ENCODE measurements around the gene MAGI2.

Gene MAGI2

DNA sequence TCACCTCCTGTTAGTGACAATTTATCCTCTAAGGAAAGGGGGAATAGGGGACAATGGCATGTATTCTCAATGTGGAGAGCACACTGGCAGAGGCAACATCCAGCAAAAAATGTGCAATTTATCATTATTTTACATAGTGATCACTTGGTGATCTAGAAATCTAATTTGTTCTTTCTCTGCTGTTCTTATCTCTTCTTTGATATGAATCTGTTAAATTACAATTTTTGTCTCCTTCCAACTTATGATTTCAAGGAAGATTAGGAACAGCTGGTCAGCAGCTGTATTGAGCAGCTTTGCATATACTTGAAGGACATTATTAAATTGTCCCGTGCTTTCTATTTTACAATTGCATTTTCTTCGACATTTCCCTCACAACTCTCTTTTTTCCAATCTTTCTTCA is 213.1 kb downstream of the MAGI2 start:
- no peak for DNase-seq

DNA sequence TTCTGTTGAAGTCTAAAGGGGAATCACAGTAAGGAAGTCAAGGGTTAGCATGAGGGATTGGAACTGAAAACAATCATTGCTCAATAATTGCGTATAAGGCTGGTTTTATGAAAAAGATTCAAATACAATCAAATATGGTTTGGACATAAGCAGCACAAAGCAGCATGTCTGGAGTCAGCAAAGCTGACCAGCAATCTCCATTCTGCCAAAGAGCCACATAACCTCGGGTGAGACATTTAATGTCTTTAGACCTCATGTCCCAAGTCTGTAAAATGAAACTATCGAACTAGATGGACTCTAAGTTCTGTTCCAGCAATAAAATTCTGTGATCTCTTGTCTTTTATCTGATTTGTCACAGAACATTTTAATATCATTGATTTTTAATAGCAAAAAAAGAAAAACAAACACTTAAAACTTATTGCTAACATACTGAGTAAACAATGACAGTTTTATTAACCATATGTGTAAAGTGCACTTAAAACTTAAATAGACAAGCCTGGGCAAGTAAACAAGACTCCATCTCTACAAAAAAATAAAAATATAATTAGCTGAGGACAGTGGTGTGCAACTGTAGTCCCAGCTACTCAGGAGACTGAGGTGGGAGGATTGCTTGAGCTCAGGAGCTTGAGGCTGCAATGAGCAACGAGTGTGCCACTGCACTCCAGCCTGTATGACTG is 217.0 kb downstream of the MAGI2 start:
- DNase-seq: no peak

DNA sequence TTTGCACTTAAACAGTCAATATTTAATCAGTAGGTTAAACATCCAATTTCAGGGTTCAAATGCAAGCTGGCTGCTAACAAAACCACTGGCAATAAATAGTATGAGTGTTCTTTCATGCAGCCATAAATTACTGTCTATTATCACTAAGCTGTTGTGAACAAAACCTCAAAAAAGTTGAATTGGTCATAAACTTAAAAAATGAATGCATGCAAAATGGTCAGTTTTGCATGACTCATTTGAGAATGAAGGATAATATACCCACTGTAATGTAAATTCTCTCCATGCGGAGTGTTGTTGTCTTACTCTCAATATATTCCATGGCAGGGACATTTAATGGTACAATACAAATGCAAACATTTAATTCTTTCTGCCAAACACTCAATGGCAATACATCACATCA is 226.4 kb downstream of the MAGI2 start:
- DNase-seq: no peak

DNA sequence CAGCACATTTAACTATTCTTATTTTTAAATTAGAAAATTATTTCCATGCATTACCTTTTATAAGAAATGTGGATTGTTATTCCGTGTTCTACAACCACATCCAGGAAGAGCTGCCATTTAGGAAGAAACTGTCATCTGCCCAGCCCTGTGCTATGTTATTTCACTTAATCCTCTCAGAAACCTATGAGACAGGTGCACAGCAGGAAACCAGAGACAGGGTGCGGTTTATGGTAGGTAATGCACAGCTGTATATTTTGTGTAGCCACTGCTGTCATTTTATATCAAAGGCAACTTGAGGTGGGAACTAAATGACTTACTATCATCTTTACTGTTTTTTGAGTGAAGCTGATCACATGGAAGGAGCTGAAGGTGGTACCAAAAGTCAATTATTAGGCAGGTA is 232.3 kb downstream of the MAGI2 start:
- DNase-seq: no peak

DNA sequence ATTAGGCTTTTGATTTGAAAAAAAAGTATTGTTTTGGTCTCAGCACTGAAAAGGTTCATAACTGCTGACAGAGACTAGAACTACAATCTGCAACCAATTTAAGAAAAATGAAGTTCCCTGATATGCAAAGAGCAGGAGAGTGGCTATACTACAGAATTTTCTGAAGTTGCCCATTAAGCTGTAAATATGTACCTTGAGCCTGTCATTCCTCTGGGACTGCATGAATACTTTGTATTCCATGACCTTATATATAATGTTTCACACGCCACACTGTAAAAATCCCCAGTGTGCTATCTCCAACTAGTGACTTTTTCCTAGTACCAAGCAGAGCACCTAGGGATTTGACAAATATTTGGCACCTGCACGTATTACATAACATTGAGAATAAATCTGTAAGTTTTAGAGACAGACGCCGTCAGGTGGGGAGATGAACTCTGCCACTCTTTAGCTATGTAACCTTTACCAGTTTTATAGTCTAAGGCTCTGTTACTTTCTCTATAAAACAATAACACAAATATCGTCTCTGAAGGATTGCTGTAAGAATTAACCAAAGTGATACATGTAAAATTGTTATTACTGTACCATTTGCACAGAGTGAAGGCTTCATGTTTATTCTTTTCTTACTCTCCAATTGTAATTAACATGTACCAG is 235.4 kb downstream of the MAGI2 start:
- no peak for DNase-seq

DNA sequence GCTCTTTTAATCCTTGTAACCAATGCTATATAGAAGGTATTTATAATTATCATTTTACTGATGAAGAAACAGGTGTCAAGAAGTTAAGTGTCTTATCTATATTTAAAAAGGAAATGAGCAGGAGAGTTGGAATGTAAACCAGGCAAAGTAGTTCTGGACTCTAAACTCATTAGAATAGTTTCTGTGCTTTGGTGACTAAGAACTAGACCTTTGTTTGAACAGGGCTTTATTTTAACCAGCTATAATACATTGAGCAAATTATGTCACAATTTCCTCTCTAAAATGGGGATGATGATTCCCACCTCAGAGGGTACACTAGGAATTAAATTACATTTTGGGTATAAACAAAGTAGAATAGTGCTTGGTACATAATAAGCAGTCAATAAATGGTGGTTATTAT is 236.0 kb downstream of the MAGI2 start:
- no peak for DNase-seq

DNA sequence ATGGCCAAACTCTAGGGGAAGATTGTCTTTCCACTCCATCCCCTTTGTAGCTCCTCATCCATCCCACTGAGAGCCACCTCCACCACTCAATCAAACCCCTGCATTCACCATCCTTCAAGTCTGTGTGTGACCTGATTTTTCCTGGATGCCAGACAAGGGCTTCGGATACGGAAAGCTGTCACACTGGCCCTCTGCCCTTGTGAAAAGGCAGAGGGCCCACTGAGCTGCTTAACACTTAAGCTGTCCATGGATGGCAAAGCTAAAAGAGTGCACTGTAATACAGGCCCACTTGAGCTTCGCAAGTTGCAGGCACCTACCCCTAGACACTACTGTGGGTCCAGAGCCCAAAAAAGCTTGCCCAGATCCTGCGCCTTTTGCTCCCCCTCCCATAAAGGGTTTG is 237.2 kb downstream of the MAGI2 start:
- DNase-seq: no peak

DNA sequence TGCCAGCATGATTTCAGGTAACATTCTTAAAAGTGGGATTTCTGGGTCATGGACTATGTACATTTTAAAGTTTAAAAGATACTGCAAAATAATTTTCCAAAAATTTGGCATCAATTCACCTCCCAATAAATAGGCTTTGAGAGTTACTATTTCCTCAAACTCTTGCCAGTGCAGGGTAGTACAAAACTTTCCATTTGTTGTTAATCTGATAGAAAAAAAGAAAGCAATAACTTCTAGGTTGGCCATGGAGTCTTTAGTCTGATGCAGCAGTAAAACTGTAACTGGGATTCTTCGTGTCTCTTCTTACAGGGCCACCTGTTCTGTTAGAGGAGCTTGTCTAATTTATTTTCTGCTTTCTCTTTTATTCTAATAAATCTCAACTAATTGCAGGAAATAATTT is 241.1 kb downstream of the MAGI2 start:
- no peak for DNase-seq

DNA sequence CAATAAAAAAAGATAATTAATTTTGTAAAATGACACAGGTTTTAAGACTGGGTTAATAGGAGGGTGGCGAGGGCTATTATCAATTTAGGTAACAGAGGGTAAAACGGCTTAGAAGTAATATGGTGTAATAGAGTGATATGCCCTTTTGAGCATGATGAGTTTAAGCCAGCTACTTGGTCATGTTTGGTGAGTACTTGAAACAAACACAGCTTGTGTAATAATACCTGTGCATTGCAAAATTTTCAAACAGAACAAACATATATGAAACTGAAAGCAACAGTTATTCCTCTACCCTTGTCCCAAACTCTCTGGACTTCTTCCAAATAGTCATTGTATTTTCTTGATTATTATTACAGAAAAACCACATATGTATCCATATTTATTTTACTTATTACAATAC is 241.7 kb downstream of the MAGI2 start:
- no peak for DNase-seq

DNA sequence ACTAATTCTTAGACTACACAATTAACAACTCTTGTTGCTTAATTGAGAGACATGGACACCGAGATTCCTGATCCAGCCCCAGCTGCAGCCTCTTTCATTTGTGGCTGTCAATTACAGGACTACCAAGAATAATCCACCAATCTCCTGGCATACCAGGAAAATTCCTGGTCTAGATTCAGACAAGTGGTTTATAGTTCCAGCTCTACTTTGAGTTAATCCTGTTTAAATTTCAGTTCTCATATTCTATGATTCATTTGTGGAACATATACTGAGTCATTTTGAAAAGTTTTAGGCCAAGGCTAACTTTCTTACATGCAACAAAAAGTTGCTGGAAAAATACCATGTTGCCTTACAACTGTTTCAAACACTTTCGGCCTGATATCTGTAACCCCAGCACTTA is 253.5 kb downstream of the MAGI2 start:
- DNase-seq: no peak

DNA sequence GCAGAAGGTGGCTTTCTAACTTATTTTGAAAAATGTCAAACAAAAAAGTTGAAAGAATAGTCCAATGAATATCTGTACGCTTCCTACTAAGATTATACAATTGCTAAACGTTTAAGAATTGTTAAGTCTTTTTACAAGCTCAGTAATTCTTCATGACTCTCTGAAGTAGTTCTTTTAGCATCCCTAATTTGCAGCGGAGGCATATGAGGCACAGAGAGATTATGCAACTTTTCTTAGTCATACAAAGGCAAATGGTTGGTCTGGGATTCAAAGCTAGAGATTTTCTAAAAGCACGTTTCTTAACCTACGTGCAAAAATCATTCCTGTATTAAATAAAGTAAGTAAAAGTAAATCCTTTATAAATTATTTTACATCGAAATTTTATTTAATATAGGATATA is 254.2 kb downstream of the MAGI2 start:
- DNase-seq: no peak

DNA sequence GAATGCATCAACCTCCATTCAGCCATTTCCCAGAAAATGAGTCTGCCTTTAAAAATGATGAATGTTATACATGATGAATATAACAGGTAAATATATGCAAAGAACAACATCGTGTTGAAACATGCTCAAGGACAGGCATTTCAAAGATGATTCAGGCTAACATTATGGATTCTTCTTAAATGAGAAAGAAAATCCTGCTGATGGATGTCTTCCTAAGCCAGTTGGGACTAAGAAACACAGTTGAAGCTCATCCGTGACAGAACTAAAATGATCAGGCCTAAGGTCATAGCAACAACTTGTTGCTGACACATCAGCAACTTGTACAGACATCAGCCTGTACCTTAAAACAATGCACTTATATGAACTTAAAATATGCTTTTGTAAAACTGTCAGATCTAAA is 267.9 kb downstream of the MAGI2 start:
- DNase-seq: no peak

DNA sequence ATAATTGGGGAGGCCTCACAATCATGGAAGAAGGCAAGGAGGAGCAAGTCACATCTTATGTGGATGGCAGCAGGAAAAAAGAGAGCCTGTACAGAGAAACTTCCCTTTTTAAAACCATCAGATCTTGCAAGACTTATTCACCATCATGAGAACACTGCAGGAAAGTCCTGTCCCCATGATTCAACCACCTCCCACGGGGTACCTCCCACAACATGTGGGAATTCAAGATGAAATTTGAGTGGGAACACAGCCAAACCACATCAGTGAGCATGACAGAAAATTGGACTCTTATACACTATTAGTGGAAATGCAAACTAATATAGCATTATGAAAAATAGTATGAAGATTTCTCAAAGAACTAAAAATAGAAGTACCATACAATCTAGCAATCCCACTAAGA is 271.2 kb downstream of the MAGI2 start:
- DNase-seq: no peak

DNA sequence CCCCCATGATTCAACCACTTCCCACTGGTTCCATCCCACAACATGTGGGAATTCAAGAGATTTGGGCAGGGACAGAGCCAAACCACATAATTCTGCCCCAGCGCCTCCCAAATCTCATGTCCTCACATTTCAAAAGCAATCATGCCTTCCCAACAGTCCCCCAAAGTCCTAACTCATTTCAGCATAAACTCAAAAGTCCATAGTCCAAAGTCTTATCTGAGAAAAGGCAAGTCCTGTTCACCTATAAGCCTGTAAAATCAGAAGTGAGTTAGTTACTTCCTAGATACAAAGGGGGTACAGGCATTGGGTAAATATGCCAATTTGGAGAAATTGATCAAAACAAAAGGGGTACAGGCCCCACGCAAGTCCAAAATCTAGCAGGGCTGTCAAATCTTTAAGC is 272.9 kb downstream of the MAGI2 start:
- no peak for DNase-seq

DNA sequence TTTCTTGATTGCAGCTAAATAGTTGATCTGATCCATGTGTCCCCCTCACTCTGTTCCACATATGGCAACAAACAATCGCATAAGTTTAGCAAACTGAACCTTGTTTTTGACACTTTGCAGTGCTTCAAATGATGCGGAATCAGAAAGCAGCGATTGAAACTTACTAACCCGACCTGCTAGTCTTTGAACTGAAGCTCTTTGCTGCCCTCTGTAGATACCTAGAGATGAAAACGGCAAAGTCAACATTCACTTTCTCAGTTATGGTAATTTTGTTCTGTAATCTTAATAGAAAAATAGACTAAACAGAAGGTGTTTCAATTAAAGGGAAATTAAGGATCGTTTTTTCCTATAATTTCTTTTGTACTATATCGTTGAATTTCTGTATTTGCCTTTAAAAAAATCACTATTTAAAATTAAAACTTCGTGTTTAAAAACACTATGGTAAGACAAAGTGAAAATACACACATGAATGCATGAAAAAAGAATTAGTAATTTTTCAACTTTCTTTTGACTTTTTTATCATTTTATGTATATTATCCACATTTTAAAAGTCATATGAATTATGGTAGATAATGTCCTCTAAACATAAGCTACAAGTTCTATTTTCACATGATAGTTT is 276.5 kb downstream of the MAGI2 start:
- DNase-seq: no peak

DNA sequence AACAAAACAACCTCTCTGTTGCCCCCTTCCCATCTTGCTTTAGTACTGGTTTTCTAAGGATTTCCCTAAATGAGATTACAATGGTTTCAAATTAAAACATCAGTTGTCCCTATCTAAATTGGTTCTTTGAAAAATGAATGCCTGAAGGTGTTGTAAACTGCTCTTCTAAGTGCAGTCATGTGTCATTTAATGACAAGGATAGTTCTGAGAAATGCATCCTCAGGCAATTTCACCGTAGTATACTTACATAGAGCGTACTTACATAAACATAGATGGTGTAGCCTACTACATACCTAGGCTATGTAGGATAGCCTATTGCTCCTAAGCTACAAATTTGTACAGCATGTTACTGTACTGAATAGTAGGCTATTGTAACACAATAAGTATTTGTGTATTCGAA is 278.1 kb downstream of the MAGI2 start:
- no peak for DNase-seq

DNA sequence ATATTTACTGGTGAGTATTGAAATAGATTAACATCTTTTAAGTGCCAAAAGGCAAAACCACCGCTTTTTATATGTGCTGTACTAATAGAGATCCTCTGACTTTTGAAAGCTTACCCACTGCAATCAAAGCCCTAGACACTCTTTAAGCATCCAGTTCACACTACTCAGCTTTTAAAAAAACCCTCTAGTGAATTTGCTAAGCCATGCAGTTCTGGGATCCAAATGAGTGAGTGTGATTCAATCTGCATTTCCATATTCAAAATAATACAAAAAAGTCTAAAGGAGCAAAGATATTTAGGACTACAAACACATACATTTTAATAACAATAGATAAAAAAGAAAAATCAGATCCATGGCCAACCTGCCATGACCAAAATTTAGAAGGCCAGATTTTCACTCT is 288.2 kb downstream of the MAGI2 start:
- no peak for DNase-seq

DNA sequence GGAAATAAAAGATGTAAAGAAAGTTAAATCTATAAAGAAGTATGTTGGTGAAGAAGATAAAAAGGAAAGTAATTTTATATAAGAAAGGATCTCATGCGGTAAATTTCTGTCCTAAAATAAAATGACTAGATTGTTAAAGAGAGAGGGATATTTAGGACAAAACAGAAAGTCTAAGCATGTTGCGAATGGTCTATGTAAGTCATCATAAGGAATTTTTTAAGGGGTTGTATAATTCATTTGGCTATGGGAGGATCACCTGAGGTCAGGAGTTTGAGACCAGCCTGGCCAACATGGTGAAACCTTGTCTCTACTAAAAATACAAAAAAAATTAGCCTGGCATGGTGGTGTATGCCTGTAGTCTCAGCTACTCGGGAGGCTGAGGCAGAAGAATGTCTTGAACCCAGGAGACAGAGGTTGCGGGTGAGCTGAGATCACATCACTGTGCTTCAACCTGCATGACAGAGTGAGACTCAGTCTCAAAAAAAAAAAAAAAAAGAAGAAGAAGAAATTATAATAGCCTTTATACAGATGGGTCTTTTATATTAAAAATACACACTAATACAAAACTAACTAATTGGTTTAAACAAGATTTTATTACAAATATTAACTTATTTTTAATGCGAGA is 294.3 kb downstream of the MAGI2 start:
- DNase-seq: no peak

DNA sequence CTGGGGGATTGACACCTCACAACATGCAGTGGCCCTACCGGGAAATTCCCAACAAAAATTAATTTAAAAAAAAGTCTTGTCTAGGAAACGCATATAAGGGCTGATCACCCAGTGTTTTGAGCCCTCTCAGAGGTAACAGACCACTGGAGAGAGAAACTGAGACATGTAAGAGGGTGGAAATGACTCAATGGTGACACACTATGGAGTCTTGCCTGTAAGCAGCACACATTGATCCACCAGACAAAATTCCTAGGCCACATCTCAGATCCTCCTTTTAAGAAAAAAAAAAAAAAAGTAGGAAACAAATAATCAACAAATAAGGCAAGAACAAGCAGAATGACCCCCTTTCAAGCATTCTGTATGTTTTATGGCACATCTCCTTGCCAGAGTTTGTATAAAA is 296.2 kb downstream of the MAGI2 start:
- no peak for DNase-seq

DNA sequence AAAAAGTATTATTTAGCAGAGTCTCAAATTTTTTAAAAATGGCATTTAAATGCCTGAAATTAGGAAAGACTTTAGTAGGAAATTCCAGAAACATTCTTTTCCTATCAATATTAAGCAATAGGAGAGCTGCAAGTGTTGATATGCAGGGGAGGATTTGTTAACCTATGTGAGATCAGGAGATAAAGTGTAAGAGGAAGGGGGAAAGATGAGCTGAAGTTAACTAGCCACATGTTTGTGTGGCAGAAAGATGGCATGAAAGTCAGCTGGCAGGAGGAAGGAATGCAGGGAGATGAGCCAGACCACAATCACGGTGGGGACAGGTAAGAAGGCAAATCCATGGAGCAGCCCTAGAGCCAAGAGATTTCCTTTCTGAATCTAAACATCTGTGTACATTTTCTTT is 303.6 kb downstream of the MAGI2 start:
- no peak for DNase-seq

DNA sequence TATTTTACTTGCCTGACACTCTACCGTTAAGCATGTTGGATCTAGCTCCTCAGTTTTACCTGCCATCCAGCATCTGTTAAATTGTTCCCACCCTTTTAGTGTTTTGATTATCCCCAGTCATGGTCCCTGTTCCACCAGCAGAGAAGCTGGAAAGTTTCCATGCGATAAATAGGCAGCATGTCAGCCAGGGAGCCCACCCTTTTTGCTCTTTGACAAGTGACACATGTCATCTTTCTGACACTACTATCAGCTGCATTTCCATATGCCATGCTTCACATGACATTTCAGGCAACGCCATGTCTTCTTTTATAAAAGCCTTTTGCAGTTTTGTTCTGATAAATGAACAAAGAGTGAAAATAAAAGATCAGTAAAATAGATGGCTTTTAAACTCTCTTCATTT is 310.8 kb downstream of the MAGI2 start:
- DNase-seq: no peak

DNA sequence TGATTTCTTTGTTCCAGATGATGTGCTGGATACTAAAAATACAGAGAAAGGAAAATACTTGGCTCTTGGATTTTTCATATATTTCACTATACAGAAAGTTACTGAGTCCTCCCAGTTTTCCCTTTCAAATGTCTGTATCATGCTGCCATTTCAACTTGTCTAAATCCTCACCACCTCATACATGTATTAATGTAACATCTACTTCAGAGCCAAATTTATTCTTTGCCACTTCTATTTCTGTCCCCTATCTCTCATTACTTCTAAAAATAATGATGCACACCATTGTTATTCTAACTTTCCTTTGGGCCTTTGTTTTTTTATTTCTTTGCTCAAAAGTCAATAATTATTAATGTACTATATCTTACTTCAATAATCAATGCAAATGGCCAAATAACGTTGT is 312.2 kb downstream of the MAGI2 start:
- DNase-seq: no peak

DNA sequence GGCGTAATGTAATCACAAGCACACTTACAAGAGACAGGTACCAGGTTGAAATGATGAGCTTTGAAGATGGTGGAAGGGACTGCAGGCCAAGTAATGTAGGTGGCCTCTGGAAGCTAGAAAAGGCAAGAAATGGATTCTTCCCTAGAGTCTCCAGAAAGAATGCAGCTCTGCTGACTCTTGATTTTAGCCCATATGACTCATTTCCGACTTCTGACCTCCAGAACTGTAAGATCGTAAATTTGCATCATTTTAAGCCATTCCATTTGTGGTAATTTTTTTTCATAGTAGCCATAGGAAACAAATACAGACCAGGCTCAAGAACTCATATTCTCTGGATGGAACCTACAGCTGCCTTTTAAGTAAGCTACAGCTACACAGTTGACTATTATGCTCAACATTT is 315.5 kb downstream of the MAGI2 start:
- DNase-seq: no peak

DNA sequence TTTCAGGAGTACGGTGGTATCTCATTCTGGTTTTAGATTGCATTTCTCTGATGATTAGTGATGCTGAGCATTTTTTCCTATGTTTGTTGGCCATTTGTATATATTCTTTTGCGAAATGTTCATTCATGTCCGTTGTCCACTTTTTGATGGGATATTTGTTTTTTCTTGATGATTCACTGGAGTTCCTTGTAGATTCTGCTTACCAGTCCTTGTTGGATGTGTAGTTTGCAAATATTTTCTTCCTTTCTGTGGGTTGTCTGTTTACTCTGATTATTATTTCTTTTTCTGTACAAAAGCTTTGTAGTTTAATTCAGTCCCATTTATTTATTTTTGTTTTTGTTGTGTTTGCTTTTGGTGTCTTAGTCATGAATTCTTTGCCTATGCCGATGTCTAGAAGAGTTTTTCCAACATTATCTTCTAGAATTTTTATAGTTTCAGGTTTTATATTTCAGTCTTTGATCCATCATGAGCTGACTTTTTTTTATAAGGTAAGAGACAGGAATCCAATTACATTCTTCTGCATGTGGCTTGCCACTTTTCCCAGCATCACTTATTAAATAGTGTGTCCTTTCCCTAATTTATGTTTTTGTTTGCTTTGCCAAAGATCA is 320.5 kb downstream of the MAGI2 start:
- no peak for DNase-seq
